Measurements from ENCODE around the gene PEX12. TPM values are rescaled to one million over a fixed set of nuclear protein-coding genes. Genes with fewer than 3 reads are reported as not detected.
A peak's percentile ranks its signal among the peaks of the same experiment; 100 is the strongest.
"Not testable (repeated sequence)": the region's sequence is repeated elsewhere in the genome, so short reads cannot be mapped to it uniquely, and the experiment has no call there.

PEX12 gene
- total RNA-seq, 3 donors from 2014 or later = 5.1 to 10.0 (median 8.2) TPM

GRCh38 chr17:35577830-35578196 lies 558 bp downstream of the PEX12 start:
- H3K27ac ChIP-seq = peak overlapping the region; percentile 83 to 92
- no peaks in the 10 kb centered on the region for H3K9me3 ChIP-seq
- peak overlapping the region; percentile 74 to 81 (median 80) for H3K4me3 ChIP-seq
- H3K4me1 ChIP-seq = peaks cover 0 to 6% of the 10 kb centered on the region in 2 donors
- TF ChIP-seq POLR2A (IDR thresholded peaks at IDR 0.05) = no peak
- no peak for TF ChIP-seq CTCF (IDR thresholded peaks at IDR 0.05)
- no peak for TF ChIP-seq POLR2AphosphoS5 (IDR thresholded peaks at IDR 0.05)
- H3K27me3 ChIP-seq = no peaks in the 10 kb centered on the region
- DNase-seq (ENCODE audit: low spot score in 2 of 2) = no peak
- no peaks in the 10 kb centered on the region for H3K36me3 ChIP-seq
- intact Hi-C loops (cut with DNase I; ENCODE audit: low total_unique reads) = no loop called here

- Histone ChIP-seq H3K4me1 (peaks cover 0 to 6% of the 10 kb centered on the region in 2 donors), H3K27ac (no peak overlapping the region), H3K36me3 (no peaks in the 10 kb centered on the region), H3K4me3 (no peak overlapping the region), H3K9me3 (no peaks in the 10 kb centered on the region), H3K27me3 (no peaks in the 10 kb centered on the region)
- intact Hi-C loops (cut with DNase I; ENCODE audit: low total_unique reads) = no loop called here
- TF ChIP-seq POLR2A (IDR thresholded peaks at IDR 0.05) (no peak), CTCF (IDR thresholded peaks at IDR 0.05) (no peak), POLR2AphosphoS5 (IDR thresholded peaks at IDR 0.05) (no peak)
- no peak for DNase-seq (ENCODE audit: low spot score in 2 of 2)
Observed at GRCh38 chr17:35575759-35576158, 2.6 kb downstream of the PEX12 start.

- Histone ChIP-seq H3K36me3 (no peaks in the 10 kb centered on the region), H3K27ac (no peak overlapping the region), H3K4me3 (no peak overlapping the region), H3K4me1 (peaks cover 3 to 8% of the 10 kb centered on the region in 2 donors), H3K27me3 (no peaks in the 10 kb centered on the region), H3K9me3 (no peaks in the 10 kb centered on the region)
- intact Hi-C loops (cut with DNase I; ENCODE audit: low total_unique reads) = no loop called here
- TF ChIP-seq POLR2AphosphoS5 (IDR thresholded peaks at IDR 0.05) = no peak
- DNase-seq (ENCODE audit: low spot score in 2 of 2) = no peak
Observed at GRCh38 chr17:35569405-35569804, 9.0 kb downstream of the PEX12 start.

- intact Hi-C loops (cut with DNase I; ENCODE audit: low total_unique reads) = no loop called here
- H3K36me3 ChIP-seq = no peaks in the 10 kb centered on the region
- peak overlapping the region; percentile 80 to 85 for H3K27ac ChIP-seq
- peaks cover 3 to 8% of the 10 kb centered on the region in 2 donors for H3K4me1 ChIP-seq
- no peaks in the 10 kb centered on the region for H3K9me3 ChIP-seq
- peak overlapping the region; percentile 64 to 78 (median 72) for H3K4me3 ChIP-seq
- TF ChIP-seq POLR2A (IDR thresholded peaks at IDR 0.05) (no peak), CTCF (IDR thresholded peaks at IDR 0.05) (no peak), POLR2AphosphoS5 (IDR thresholded peaks at IDR 0.05) (no peak)
- no peak for DNase-seq (ENCODE audit: low spot score in 2 of 2)
- no peaks in the 10 kb centered on the region for H3K27me3 ChIP-seq
Observed at GRCh38 chr17:35568561-35568960, 9.8 kb downstream of the PEX12 start.

- H3K36me3 ChIP-seq = no peaks in the 10 kb centered on the region
- no peak for DNase-seq (ENCODE audit: low spot score in 2 of 2)
- no peak for TF ChIP-seq CTCF (IDR thresholded peaks at IDR 0.05)
- TF ChIP-seq POLR2AphosphoS5 (IDR thresholded peaks at IDR 0.05) = no peak
- no peak for TF ChIP-seq POLR2A (IDR thresholded peaks at IDR 0.05)
- H3K9me3 ChIP-seq = no peaks in the 10 kb centered on the region
- no peak overlapping the region for H3K27ac ChIP-seq
- intact Hi-C loops (cut with DNase I; ENCODE audit: low total_unique reads) = no loop called here
- H3K4me1 ChIP-seq = peaks cover 3 to 8% of the 10 kb centered on the region in 2 donors
- no peaks in the 10 kb centered on the region for H3K27me3 ChIP-seq
- H3K4me3 ChIP-seq = peak overlapping the region; percentile 64 to 78 (median 72)
Observed at GRCh38 chr17:35566968-35567367, 11.4 kb downstream of the PEX12 start.

- H3K36me3 ChIP-seq; DNase-seq (ENCODE audit: low spot score in 2 of 2); H3K4me1 ChIP-seq; H3K9me3 ChIP-seq; H3K27ac ChIP-seq; H3K4me3 ChIP-seq; H3K27me3 ChIP-seq; intact Hi-C loops (cut with DNase I; ENCODE audit: low total_unique reads): not testable (repeated sequence)
Observed at GRCh38 chr17:35563181-35563580, 15.2 kb downstream of the PEX12 start.
